HG03432 (cell line): ENCODE results near the gene BICC1.
"Not testable (repeated sequence)": the region's sequence is repeated elsewhere in the genome, so short reads cannot be mapped to it uniquely, and the experiment has no call there.

Source experiments
- ATAC-seq: cut with Tn5 transposase; IDR thresholded peaks from one replicate; pipeline ENCODE4 v1.9.1; 2021; ENCODE audit warnings: mild to moderate bottlenecking, moderate library complexity; ENCODE audit not compliant: unreplicated experiment

Gene BICC1

DNA sequence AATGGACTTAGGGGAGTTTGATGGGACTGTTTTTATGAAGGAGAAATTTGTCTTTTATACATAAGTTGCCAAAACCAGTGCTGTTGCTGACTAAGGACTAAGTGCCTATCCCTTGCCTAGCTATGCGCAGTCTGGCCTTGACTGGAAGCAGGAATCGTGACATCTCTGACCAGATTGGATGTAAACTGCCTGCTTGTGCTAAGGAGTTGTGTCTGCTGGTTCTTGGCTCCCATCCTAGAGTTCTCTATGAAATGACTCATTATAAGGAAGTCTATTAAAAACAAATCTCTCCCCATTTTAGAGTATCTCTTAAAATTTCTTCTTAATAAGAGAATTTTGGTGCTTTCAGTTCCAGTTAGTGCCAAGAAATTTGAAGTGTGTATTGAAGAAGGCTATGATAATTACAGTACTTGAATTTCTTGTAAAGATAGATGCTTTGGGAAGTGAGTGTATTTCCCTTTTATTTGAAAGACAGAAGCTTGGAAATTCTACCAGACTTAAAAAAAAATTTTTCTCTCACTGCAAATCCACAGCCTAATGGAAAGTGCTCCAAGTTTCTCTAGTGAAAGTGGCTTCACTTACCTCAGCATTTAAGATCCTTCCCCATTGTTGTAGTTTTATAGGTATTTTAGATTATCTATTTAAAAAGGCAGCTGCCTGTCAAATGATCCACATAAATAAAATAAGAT is 77.6 kb downstream of the BICC1 start:
- no peak for ATAC-seq

DNA sequence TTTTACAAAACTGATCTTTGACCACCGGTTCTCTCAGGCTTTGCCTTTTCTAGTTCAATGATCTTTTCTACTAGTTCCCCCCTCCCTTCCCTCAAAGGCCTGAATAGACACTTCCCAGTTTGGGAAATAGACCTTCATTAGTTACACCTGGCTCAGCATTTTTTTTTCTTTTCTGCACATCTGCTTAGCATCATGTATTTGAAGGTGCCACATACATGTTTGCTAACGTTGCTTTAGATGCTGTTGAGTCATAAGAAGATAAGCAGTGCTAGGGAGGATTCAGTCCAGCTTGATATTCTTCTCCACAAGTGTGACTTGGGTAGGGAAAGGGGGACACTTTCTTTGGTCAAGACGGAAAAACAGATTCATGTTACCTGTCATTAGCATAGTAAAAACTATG is 78.3 kb downstream of the BICC1 start:
- no peak for ATAC-seq

DNA sequence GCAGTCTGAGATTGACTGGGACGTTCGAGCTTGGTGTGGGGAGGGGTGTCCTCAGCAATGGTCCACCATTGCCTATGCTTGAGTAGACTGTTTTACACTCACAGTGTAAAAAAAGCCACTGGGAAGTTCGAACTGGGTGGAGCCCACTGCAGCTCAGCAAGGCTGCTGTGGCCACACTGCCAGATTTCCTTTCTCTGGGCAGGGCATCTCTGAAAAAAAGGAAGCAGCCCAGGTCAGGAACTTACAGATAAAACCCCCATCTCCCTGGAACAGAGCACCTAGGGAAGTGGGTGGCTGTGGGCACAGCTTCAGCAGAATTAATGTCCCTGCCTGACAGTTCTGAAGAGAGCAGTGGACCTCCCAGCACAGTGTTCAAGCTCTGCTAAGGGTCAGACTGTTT is 80.3 kb downstream of the BICC1 start:
- ATAC-seq: no peak

DNA sequence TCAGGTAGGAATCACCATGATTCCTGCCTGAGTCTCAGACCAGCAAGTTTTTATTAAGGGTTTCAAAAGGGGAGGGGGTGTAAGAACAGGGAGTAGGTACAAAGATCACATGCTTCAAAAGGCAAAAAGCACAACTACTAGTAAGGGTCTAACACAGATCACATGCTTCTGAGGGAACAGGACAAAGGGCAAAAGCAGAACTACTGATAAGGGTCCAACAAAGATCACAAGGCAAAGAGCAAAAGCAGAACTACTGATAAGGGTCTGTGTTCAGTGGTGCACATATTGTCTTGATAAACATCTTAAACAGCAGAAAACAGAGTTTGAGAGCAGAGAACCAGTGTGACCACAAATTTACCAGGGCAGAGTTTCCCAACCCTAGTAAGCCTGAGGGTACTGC is 84.5 kb downstream of the BICC1 start:
- ATAC-seq: not testable (repeated sequence)

DNA sequence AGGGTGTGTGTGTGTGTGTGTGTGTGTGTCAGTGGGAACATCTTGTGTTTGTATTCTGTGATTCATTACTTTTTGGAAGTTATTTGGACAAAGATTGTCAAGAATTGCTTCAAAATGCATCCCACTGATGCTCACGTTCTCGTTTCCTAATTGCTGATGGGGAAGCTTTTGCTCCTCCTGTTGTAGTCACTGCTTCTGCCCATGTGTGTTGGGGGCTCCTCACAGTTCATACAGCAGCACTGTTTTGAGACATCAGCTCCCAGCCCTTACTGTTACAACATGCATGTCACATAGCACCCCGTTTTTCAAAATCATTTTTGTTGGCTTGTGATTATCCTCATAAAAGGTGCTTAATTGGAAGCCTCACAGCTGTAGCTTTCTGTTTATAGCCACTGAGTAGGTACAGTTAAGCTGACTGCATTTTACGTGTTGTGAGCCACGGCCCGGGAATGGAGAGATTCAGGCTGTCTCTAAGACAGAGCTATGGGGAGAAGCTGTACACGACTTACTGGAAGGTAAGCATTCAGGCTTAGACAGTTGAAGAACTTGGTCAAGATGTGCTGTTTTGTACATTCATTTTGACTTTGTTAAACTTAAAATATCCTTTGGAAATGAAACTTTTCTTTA is 87.4 kb downstream of the BICC1 start:
- no peak for ATAC-seq

DNA sequence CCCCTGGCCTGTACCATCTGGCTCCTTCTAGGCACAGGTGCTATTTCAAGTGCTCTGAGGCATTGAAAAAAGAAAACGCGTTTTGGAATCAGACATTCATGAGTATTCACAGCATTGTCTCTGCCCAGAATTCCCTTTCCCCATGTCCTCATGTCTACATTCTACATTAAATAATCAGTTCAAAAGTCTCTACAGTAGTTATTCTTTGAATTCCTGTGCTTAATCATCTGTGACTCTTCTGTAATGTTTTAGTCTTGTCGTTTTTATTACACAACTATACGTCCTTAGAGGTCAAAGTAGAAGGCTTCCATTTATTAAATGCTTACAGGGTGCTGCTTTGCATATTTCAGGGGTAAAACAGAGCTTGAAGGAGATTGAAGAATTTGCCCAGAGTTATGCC is 95.7 kb downstream of the BICC1 start:
- no peak for ATAC-seq

DNA sequence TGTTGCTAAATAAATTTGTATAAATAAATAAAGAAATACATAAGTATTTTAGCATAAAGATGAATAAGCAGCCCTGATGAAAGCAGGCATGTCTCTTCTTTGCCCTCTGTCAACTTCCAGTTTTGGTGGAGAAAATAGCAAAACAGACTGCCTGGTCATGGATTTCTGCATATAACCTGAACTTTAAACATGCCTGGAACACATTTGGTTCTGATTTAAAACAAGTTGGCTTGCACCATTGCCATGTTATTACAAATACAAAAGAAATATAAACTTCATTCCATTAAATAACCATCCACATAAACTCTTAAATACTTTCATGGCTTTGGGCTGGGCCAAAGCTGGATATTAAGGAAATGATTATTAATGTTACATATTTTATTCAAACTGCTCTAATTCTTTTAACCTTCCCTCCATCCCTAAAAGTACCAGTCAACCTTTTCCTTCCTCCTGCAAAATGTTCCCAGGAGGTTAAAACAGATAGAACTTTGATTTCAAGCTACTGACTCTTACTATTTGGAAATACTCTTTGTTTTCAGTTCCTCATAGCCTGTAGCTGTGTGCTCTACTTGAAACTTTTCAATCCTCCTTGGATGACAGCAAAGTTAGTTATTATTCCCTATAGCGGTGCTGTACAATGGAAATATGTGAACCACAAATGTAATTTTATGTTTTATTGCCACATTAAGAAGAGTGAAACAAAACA is 96.3 kb downstream of the BICC1 start:
- ATAC-seq: no peak

DNA sequence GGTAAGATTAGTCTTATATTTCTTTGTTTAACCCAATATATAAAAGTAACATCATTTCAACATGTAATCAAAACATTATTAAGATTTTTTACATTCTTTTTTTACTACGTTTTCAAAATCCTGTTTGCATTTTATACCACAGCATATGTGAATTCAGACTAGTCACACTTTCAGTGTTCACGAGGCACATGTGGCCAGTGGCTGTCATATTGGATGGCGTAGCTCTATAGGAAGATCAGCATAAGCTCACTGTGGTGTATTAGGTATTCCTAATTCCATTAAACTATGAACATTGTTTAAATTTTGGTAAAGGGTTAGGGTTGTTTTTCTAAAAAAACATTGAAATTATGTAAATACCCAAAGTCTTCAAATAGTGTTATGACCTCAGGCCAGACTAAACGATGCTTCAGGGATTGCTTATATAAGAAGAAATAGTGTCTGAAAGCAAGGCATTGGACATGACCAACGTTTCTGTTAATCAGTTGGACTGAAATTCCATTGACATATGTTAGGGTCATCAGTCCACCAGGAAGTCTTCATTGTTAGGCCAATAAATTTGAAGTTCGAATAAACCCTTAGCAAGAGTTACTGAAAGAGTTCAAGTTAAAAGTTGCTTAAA is 97.0 kb downstream of the BICC1 start:
- no peak for ATAC-seq

DNA sequence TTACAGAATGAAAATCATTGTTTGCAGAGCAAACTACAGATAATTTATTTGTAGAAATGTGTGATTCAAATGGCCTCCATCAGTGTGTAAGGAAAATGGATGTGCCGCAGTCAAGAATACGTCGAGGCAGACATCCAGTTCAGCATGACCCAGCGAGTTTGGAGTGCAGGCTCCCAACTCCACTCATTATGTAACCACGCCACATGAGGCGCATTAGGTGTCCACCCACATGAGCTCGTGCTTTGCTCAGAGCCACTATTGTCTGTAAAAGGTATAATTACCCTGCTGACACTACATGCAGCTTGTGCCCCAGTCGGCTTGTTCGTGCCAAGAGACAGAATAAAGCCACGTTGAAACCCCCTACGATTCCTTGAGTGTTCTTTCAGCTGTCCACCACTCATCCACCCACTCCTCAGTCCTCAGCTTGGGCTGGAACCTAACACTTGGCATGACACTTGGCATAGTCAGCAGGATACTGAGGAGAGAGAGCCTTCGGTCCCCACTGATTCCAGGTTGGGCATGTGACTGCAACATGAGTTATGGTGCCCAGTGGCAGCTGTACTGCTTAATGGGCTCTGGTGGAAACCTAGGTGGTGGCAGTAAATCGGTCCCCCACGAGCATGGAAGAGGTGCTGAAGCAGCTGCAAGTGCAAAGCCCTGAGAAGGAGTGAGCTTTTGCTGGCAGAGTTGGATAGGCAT is 102.7 kb downstream of the BICC1 start:
- ATAC-seq: no peak

DNA sequence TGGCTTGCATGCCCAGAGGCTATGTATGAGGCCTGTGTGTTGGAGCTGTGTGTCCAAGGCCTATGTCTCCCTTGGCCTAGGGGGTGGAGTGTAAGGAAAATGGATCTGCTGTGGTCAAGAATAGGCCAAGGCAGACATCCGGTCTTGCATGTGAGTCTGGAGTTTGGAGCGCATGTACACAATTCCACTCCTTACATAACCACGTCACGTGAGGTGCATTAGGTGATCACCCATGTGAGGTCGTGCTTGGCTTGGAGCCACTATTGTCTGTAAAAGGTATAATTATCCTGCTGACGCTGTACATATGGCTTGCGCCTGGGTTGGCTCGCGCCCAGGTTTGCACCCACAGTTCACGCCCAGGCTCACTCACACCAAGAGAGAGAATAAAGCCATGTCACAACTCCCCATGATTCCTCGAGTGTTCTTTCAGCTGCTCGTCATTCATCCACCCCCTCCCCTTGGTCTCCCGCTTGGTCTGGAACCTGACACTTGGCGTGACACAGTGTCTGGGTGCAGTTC is 105.5 kb downstream of the BICC1 start:
- ATAC-seq: no peak

DNA sequence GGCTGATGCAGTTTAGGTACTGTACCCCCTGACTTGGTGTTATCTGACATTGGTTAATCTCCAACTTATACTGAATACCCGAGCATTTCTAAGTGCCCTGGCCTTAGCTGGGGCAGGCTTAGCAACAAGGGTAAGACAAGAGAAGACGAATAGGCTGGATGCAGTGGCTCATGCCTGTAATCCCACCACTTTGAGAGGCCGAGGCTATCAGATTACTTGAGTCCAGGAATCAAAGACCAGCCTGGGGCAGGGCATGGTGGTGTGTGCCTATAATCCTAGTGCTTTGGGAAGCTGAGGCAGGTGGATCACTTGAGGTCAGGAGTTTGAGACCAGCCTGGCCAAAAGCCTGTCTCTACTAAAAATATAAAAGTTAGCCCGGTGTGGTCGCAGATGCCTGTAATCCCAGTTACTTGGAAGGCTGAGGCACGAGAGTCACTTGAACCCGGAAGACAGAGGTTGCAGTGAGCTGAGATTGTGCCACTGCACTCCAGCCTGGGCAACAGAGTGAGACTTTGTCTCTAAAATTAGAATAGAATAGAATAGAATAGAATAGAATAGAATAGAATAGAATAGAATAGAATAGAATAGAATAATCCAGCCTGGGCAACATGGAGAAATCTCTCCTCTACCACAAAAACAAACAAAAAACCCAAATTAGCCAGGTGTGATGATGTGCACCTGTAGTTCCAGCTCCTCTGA is 108.9 kb downstream of the BICC1 start:
- ATAC-seq: no peak

DNA sequence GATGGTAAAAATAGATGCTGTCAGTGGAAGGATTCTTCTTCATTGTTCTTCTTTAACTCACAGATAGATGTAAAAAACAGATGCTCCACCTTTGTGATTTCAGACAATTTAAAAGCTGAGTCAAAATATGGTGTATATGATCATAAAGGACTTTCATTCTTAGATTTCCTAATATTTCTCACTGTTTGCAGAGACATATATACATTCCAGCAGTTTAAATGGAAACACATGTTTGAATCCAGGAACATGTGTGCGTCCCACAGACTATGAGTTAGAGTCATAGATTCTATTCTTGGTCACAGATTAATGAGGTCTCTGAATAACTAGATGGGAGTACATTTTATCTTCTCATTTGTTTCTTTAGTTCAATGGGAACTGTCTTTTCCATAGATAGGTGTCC is 109.6 kb downstream of the BICC1 start:
- ATAC-seq: no peak

DNA sequence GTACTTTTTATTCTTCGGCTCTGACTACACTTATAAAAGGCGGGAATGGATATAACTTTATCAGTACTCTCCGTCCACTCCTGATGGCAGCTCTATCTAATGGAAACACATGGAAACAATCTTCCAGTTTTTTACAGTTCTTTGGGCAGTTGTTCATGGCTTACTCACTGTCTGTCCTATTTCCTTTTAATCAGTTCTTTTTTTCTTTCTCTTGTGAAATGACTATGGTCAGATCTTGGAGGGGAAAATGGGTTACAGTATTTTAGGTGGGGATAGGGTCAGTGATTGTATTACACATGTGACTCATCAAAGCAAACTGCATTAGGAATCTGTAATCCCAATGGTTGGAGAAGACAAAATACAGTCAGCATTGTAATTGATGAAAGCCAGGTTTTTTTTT is 112.4 kb downstream of the BICC1 start:
- ATAC-seq: no peak

DNA sequence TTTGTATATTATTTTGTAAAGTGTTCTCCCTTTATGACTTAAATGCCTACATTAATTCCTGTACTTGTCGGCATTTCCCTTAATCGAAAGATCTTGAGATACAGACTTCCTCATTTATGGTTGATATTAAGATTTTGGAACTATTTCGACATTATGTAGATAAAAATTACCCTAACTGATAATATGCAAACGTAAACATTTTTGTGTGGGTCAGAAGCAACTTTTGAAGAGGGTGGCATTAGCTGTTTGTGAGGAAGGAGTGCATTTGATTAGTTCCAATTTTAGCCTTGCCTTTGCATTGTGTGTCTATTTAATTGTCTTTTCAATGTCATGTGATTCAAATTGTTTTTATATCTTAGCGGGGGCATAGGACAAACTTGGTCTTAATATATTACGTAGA is 114.7 kb downstream of the BICC1 start:
- ATAC-seq: no peak

DNA sequence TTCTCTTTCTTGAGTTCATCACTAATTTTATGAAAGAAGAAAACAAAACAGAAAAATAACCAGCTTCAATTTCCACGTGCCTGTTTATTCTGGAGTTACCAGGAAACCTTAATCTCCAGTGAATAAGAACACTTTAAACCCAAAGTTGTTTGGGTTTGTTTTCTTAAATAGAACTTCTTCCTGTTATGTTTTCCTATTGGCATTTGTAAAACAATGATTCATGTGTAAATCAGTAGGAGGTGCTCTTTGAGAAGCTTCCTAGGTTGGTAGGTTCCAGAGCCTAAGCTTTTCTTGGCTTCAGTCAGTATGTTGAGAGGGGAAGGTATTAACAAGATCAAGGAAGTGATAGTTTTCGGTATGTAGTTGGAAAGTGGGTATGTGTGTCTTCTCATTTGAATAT is 119.0 kb downstream of the BICC1 start:
- no peak for ATAC-seq

DNA sequence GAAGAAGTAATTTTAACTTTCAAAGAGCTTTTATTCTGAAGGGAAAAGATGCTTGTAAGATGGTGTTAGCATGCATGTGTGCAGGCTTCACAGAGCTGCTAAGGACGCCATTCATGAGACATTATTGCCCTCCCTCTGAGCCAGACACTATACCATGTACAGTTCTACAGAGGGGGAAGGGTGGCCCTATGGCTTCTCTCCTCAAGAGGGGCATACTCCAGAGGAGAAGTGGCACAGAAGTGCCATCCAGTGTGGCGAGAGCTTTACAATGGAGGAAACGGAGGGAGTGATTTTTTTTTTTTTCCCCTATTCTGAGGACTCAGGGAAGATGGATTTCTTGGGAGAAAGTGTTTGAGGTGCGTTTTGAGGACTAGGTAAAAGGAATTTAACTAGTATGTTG is 119.5 kb downstream of the BICC1 start:
- no peak for ATAC-seq

DNA sequence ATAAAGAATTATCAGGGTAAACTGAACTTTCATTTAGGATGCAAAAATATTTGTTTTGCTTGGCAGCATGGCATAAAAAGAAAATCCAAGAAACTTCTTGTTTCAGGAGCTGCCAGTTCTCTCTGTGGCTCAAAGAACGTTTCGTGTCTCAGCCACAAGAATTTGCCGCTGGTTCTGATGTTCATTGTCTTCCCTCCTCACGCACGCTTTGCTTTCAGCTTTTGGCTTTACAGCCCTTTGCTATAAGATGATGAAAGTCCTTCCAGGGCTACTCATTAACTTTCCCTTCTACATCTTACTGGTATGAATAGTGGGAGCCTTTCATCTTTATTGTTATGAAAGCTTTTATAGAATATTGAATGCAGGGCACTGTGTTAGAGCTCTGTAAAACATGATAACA is 124.7 kb downstream of the BICC1 start:
- no peak for ATAC-seq

DNA sequence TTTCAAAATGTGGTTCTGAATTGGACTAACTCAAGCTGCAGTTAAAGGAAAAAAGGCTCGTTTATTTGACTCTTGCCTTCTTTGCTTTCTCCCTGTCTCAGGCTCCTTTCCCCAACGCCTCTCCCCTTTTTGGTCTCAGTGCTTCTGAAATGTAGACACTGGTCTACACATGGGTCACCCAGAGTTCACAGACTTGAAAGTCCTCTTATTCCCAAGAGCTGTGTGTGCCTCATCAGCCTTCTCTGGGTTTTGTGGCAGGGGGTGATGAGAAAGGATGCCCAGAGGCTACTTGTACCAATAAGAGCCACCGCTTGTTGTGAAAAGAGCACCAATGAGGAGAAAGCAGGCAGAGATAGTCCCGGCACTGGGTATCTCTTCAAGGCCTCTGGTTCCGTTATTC is 125.7 kb downstream of the BICC1 start:
- ATAC-seq: no peak

DNA sequence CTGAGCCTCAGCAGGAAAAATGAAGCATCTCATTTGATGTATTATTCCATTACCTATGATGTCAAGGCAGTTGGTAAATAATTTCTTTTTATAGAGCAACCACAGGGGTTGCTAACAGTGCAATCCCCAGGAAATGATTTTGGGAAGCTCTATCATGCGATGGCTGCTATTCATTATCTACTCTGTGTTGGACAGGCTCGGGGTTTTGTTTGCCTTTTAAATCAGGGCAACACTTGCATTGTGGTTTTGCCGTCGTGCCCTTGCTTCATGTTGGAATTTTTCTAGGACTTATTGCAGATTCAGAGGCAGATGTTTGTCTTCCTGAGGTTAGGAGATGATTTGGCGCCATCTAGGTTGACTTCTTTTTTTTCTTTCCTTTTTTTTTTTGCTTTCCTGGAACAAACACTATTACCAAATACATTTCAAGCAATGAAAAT is 128.4 kb downstream of the BICC1 start:
- no peak for ATAC-seq

DNA sequence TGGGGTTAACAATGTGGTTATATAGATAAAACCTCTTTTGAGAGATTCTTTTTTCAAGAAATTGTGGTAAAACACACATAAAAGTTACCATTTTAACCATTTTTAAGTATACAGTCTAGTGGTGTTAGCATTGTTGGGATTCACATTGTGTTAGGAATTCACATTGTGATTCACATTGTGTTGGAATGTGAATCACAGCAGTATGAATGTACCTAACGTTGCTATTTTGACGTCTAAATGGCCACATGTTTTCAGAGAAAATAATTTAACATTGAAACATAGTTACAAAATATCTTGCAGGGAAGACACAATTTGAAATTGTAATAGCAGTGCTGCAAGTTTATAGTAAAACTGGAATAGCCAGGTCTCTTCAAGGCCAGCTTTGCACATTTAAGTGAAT is 129.0 kb downstream of the BICC1 start:
- ATAC-seq: no peak
